PC-9 (cell line): ENCODE measurements around the gene CERS5. TPM values are rescaled to one million over a fixed set of nuclear protein-coding genes. Genes with fewer than 3 reads are reported as not detected.
"Not testable (repeated sequence)": the region's sequence is repeated elsewhere in the genome, so short reads cannot be mapped to it uniquely, and the experiment has no call there.

Source experiments
- BruUV-seq: library from RNA; stranded (reverse); fragments of 400-500 nt; replicated peaks from 2 replicates; lab custom pipeline; 2021; lab: Mats Ljungman, UMichigan
- CTCF ChIA-PET: fragments of 300-600 bp; sonication (Branson Sonifier 250); formaldehyde crosslinking; loops from one replicate; lab custom pipeline; 2022; ENCODE audit warnings: antibody characterized with exemption; lab: Charles Lee
- POLR2A ChIA-PET: fragments of 300-600 bp; sonication (Branson Sonifier 250); formaldehyde crosslinking; loops from one replicate; lab custom pipeline; 2022; ENCODE audit warnings: antibody characterized with exemption; ENCODE audit not compliant: unreplicated experiment; lab: Charles Lee
- DNase-seq, 2 experiments: peaks; one replicate each; pipeline versions ENCODE4 v3.0.0 to v3.0.0-alpha.2; 2015 to 2022; ENCODE audit warnings: mixed read lengths in 1 of 2
- H2AFZ ChIP-seq: fragments of 200-600 bp; sonication (generic); 2 replicates; pipeline ENCODE4 v1.8.1; 2017; ENCODE audit warnings: antibody characterized with exemption
- H3F3A ChIP-seq: fragments of 200-600 bp; sonication (generic); 2 replicates; pipeline ENCODE4 v1.8.1; 2017; ENCODE audit warnings: antibody characterized with exemption, mild to moderate bottlenecking, low read depth; ENCODE audit not compliant: insufficient read depth
- H3K27ac ChIP-seq: fragments of 200-600 bp; sonication (generic); 2 replicates; pipeline ENCODE4 v1.6.1; 2016; ENCODE audit warnings: mixed run types
- H3K27me3 ChIP-seq: fragments of 200-600 bp; sonication (generic); 2 replicates; pipeline ENCODE4 v1.6.1; 2016; ENCODE audit warnings: low read depth, mixed run types; ENCODE audit not compliant: insufficient read depth
- H3K36me3 ChIP-seq: fragments of 200-600 bp; sonication (generic); 2 replicates; pipeline ENCODE4 v1.6.1; 2016; ENCODE audit warnings: low read depth, mixed run types
- H3K4me1 ChIP-seq: fragments of 200-600 bp; sonication (generic); replicated peaks from 2 replicates; pipeline ENCODE4 v1.6.1; 2016; ENCODE audit warnings: mixed run types; ENCODE audit not compliant: insufficient read depth
- H3K4me2 ChIP-seq: fragments of 200-600 bp; sonication (generic); 2 replicates; pipeline ENCODE4 v1.6.1; 2017; ENCODE audit warnings: mixed run types
- H3K4me3 ChIP-seq: fragments of 200-600 bp; sonication (generic); 2 replicates; pipeline ENCODE4 v1.6.1; 2016; ENCODE audit warnings: mixed run types
- H3K79me2 ChIP-seq: fragments of 200-600 bp; sonication (generic); 2 replicates; pipeline ENCODE4 v1.6.1; 2017; ENCODE audit warnings: low read depth, mixed run types
- H3K9me2 ChIP-seq: fragments of 200-600 bp; sonication (generic); 2 replicates; pipeline ENCODE4 v1.8.1; 2017; ENCODE audit warnings: mild to moderate bottlenecking; ENCODE audit not compliant: insufficient read depth
- H3K9me3 ChIP-seq: fragments of 200-600 bp; sonication (generic); 2 replicates; pipeline ENCODE4 v1.8.1; 2016; ENCODE audit warnings: low read depth; ENCODE audit not compliant: insufficient read depth
- H4K20me1 ChIP-seq: fragments of 200-600 bp; sonication (generic); 2 replicates; pipeline ENCODE4 v1.8.1; 2017; ENCODE audit not compliant: insufficient read depth
- CTCF ChIP-seq: fragments of 200-600 bp; sonication (generic); conservative IDR thresholded peaks from 2 replicates; pipeline ENCODE4 v1.6.1; 2017; ENCODE audit warnings: mixed run types, antibody characterized with exemption, mild to moderate bottlenecking, moderate library complexity
- EZH2 ChIP-seq: fragments of 200-600 bp; sonication (generic); IDR thresholded peaks from 2 replicates; pipeline ENCODE4 v1.8.0; 2017; ENCODE audit warnings: antibody characterized with exemption, low read depth
- intact Hi-C: fragments of 100-400 bp; cut with micrococcal nuclease; formaldehyde crosslinking; loops from one replicate; pipeline ENCODE4 v1.10.0; 2022; ENCODE audit not compliant: unreplicated experiment
- total RNA-seq: library from RNA; stranded (reverse); gene quantifications from 2 replicates; pipeline ENCODE4 v1.2.3, GENCODE V29; 2021

Gene CERS5
- total RNA-seq, 1 experiment from 2014 or later = 33.0 TPM

GRCh38 chr12:50160643-50161042 is 6.5 kb downstream of the CERS5 start:
- Histone ChIP-seq H2AFZ (no peak overlapping the region), H3K36me3 (peaks cover 3% of the 10 kb centered on the region; the same call in 1 of the 2 replicates), H3K9me2 (no peaks in the 10 kb centered on the region), H4K20me1 (no peaks in the 10 kb centered on the region), H3K4me1 (0 out of 2 replicates have a peak, but pooled peaks cover 2% of the 10 kb centered on the region), H3K9me3 (no peaks in the 10 kb centered on the region), H3K27ac (no peak overlapping the region), H3K4me2 (no peak overlapping the region), H3K4me3 (no peak overlapping the region), H3K27me3 (no peaks in the 10 kb centered on the region), H3F3A (peaks cover 5% of the 10 kb centered on the region; the same call in 1 of the 2 replicates), H3K79me2 (peaks cover 18% of the 10 kb centered on the region)
- ChIA-PET CTCF (no interaction called here), POLR2A (interaction anchor here (0.6 to 0.7 kb wide), 2 partner anchors 46 to 1753 kb away, joined by 8 to 17 read pairs; no protein-coding TSS in a partner anchor)
- TF ChIP-seq CTCF (no peak), EZH2 (no peak)
- intact Hi-C loops = loop anchor here (10.0 kb wide), 1 partner anchor 196 kb away; the partner anchor contains the start of gene AQP5
- BruUV-seq = no TSS peak
- no peak for DNase-seq

GRCh38 chr12:50157259-50157658 is 9.9 kb downstream of the CERS5 start:
- Histone ChIP-seq H3K27me3 (no peaks in the 10 kb centered on the region), H3K36me3 (no peaks in the 10 kb centered on the region), H2AFZ (no peak overlapping the region), H3K4me3 (no peak overlapping the region), H3F3A (peaks cover 5% of the 10 kb centered on the region; the same call in 1 of the 2 replicates), H3K9me2 (no peaks in the 10 kb centered on the region), H3K4me1 (no peaks in the 10 kb centered on the region), H3K27ac (no peak overlapping the region), H3K4me2 (no peak overlapping the region), H4K20me1 (no peaks in the 10 kb centered on the region), H3K9me3 (no peaks in the 10 kb centered on the region), H3K79me2 (peaks cover 7% of the 10 kb centered on the region; the same call in 1 of the 2 replicates)
- no TSS peak for BruUV-seq
- no peak for DNase-seq
- ChIA-PET CTCF (interaction anchor here (0.9 kb wide), 1 partner anchor 19 kb away, joined by 3 read pairs; no protein-coding TSS in a partner anchor), POLR2A (interaction anchor here (0.6 kb wide), 1 partner anchor 310 kb away, joined by 5 read pairs; no protein-coding TSS in a partner anchor)
- TF ChIP-seq CTCF = no peak
- no peak for TF ChIP-seq EZH2
- intact Hi-C loops = no loop called here

- H3K27ac ChIP-seq = no peak overlapping the region
- H3K27me3 ChIP-seq = no peaks in the 10 kb centered on the region
- no peak for TF ChIP-seq EZH2
- TF ChIP-seq CTCF = no peak
- no peaks in the 10 kb centered on the region for H4K20me1 ChIP-seq
- DNase-seq = no peak
- peaks cover 5% of the 10 kb centered on the region; the same call in 1 of the 2 replicates for H3F3A ChIP-seq
- no peaks in the 10 kb centered on the region for H3K36me3 ChIP-seq
- no peak overlapping the region for H2AFZ ChIP-seq
- BruUV-seq = no TSS peak
- H3K4me2 ChIP-seq = no peak overlapping the region
- H3K4me3 ChIP-seq = no peak overlapping the region
- H3K4me1 ChIP-seq = no peaks in the 10 kb centered on the region
- CTCF ChIA-PET = interaction anchor here (0.6 to 0.7 kb wide), 2 partner anchors 15 to 159 kb away, joined by 3 to 5 read pairs; no protein-coding TSS in a partner anchor
- intact Hi-C loops = no loop called here
- peaks cover 5% of the 10 kb centered on the region; the same call in 1 of the 2 replicates for H3K79me2 ChIP-seq
- no peaks in the 10 kb centered on the region for H3K9me3 ChIP-seq
- POLR2A ChIA-PET = interaction anchor here (0.6 kb wide), 2 partner anchors 10 to 67 kb away, joined by 3 to 20 read pairs; no protein-coding TSS in a partner anchor
- no peaks in the 10 kb centered on the region for H3K9me2 ChIP-seq
These were observed 10.5 kb downstream of the CERS5 start for GRCh38 chr12:50156641-50157040.

- H3K27ac ChIP-seq, H3K9me3 ChIP-seq, H3K4me2 ChIP-seq, CTCF ChIA-PET, POLR2A ChIA-PET, intact Hi-C loops, H3K4me3 ChIP-seq, DNase-seq, H3K9me2 ChIP-seq, H3K27me3 ChIP-seq, BruUV-seq, H3K36me3 ChIP-seq, H3K79me2 ChIP-seq, H3K4me1 ChIP-seq, H4K20me1 ChIP-seq, H3F3A ChIP-seq, H2AFZ ChIP-seq: not testable (repeated sequence)
These were observed 12.2 kb downstream of the CERS5 start for GRCh38 chr12:50154947-50155346.
